Measurements from ENCODE around the gene FBLN1.
A peak's percentile ranks its signal among the peaks of the same experiment; 100 is the strongest.

Gene FBLN1

DNA sequence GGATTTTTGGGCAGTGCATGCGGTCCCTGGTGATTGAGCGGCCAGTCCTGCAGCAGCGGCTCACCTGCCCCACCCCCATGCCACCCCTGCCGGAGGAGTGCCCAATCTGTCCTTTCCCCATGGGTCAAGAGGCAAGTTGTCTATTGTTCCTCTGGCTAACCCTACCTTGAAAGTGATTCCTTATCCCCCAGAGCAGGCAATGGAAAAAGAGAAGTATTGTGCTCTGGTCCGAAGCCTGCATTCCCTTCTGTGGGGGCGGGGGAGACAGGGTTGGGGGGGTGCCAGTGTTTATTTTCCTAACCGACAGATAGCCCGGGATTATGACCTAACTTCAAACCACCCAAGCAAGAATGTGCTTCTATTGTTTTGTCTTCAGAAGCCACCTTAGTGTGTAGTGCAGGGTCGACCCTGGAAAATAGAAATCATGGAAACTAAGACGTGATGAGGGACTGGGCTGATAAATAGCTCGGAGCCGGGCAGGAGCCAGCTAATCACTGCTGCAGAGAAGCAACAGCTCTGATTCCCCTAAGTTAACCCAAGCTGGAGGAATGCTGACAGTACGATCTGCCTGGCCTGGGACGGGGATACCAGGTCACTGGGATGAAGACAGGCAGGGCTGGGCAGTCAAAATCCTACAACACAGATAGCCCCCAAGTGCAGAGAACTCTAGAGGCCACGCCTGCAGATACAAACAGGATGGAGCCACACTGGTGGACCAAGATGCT is 130.3 kb downstream of the FBLN1 start:
- DNase-seq: peak in 1 of 56 donors; percentile 1

DNA sequence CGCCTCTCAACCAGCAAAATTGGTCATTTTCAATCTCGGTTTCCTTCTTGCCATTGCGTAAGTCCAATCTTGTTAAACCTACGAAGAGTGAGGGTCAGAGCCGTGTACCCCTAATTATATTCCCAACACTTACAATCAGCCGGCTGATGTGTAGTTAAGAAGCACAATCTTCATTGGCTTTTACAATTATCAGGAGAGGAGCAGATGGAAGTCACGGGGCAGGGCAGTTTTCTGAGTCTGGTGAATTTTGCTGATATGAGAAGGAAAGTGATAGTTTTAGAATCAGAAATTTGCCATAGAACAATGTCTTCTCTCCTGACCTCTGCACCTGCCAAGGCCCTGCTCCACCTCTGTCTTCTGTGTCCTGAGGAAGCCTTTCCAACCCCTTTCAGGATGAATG is 134.0 kb downstream of the FBLN1 start:
- no peak for DNase-seq

DNA sequence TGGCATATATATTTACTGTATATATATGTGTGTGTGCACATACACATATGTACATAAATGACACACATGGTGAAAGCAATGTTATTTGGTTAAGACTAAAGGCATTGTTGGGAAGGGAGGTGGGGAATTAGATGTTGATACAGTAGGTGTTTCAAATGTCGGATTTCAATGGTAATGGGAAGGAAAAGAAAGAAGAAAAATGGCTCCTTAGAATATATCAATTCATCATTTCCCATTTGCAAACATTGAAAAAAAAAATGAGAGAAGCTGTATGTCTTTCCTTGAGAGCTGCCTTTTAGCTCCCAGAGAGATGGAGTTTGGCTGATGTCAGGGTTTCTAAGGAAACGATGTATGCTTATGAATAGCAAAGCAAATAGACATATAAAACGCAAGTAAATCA is 135.5 kb downstream of the FBLN1 start:
- no peak for DNase-seq

DNA sequence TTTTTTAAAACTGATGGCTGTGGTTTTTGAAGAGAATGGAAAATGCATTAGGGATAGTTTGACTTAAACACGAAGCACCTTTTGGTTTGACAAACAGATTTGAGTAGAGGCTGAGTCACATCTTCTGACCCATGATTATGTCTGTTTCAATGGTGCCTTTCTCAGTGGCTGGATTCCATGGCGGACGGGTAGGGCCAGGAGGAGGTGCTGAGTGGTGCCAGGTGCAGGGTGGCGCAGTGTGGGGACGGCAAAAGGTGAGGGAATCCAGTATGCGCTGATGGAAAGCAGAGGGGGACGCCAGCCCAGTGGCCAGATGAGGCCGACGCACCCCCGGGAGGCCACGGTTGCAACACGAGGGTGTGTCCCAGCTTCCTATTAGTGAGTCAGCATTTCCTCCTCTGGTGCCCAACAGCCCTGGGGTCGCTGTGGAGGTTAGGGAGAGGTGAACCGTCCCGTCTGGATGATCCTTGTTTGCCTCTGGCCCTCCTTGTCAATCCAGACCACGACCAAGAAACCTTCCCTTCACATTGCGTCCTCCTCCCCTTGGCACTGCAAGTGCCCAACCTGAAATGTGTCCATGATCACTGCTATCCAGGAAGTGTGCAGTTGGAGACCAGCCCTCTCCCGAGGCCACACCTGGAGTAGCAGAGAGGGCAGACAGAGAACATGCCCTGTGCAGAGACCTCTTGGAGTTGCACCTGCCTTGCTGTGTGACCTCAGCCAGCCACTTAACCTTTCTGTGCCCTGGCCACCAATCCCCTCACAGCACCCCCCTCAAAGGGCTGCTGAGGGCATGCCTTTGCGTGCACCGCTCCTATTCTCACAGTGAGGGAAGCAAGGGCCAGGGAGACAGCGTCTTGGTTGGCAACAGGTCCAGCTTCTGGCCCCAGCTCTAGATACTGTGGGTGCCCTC is 136.4 kb downstream of the FBLN1 start:
- no peak for DNase-seq

DNA sequence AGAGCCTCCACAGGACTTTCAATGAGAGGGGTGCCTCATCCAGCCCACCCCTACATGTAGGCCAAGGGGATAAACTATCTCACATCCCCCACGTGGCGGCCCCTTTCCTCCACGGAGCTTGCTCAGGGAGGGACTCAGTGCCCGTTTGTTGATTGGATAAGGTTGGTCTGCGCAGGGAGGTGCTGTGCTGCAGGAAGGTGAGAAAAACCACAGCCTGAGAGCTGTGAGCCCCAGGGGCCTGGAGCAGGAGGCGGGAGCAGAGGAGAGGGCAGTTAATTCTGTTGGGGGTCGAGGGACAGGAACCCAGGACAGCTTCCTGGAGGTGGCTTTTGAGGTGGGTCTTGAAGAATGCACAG is 137.0 kb downstream of the FBLN1 start:
- DNase-seq: no peak

DNA sequence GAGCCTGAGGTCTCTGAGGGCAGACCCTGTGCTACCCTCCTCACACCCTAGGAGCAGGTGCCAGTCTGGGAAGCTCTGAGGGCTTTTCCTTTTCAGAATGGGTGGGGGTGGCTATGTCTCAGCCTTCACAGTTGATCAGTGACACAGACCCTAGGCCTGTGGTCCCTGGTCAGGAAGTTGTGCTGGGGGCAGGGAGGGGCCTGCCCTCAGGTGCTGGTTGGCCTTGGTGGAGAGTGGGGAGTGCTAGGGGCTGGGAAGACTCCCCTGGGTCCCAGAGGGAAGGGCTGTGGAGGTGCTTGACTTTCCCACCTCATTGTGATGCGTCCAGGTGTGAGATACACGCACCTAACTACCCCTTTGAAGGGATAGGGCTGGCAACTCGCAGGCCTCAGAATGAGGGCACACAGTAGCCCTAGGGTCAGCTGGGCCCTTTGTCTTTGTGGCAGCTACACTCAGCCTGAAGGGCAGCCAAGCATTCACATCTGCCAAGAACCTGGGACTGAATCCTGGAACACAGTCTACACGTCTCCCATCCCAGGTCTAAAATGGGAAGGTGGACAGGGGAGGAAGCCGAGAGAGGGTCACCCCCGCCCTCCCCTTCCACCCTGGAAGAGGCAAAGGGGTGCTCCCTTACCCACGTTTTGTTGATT is 137.7 kb downstream of the FBLN1 start:
- no peak for DNase-seq

DNA sequence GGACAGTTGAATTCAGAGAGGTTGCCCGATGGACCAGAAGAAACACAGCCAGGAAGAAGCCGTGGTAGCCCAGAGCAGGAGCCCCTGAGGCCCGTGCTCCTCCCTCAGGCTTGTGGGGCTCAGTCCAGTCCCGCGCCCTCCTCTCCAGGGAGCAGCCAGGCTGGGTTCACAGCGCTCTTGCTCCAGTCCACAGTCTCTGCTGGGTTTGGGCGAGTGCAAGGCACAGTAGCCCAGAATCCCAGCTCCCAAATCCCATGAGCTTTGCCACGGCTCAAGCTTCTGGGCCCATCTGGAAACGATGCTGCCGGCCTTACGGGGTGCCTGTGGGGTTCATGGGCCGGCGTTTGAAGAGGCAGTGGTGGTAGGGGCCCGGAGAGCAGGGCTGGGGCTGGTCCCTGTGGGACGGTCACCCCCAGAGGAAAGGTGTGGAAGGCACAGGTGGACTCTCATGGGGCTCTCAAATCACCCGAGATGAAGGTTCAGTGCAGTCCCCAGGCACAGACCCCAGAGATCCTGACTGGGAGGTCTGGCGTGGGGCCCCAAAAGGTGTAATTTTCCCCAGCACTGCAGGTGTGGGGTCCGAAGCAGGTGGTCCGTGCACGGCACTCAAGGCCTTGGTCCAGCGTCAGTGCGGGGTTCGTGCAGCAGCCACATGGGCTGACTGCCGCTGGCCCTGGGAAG is 138.4 kb downstream of the FBLN1 start:
- DNase-seq: no peak

DNA sequence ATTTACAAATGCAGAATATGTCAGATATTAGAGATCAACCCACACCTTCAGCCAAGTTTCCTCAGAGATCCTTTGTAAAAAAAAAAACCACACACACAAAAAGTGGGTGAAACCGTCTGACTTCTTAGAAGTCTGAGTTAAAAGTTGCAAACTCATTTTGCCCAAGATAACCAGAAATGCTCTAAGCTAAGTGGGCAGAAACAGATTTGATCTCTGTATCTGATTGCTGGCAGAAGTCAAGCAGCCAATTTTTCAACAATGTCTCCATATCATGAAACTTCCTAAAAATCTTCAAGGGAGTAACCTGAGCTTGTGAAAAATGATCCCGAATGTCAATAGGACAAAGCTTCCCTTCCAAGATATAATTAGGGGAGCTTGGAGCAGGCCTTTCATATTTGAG is 140.3 kb downstream of the FBLN1 start:
- no peak for DNase-seq

DNA sequence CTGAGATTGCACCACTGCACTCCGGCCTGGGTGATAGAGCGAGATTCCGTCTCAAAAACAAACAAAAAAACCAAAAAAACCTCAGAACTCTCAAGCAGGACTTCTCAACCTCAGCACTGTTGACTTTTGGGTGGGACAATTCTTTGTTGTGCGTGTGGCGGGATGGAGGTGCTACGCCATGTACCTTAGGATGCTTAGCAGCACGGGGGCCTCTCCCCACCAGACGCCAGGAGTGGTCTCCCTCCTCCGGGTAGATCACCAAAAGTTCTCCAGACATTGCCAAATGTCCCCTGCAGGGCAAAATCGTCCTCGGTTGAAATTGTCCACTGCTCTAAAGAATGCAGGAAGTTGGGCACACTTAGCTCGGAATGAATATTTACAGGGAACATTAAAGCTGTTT is 142.0 kb downstream of the FBLN1 start:
- no peak for DNase-seq

DNA sequence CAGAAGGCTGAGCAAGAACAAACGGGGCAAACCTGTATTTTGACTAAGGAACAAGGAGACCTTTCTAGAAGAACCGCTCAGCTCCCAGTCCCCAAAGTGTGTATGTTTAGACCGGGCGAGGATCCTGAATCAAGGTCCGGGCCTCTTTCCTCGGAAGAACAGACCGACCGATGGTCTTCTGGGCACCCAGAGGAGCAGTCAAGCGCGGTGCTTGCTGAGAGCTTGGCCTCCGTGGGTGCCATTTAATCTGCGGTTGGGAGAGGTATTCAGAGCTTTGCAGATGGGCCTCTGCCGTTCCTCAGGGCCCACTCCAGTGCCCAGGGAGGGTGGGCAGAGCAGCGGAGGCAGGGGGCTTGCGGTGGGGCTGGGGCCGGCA is 142.5 kb downstream of the FBLN1 start:
- no peak for DNase-seq

DNA sequence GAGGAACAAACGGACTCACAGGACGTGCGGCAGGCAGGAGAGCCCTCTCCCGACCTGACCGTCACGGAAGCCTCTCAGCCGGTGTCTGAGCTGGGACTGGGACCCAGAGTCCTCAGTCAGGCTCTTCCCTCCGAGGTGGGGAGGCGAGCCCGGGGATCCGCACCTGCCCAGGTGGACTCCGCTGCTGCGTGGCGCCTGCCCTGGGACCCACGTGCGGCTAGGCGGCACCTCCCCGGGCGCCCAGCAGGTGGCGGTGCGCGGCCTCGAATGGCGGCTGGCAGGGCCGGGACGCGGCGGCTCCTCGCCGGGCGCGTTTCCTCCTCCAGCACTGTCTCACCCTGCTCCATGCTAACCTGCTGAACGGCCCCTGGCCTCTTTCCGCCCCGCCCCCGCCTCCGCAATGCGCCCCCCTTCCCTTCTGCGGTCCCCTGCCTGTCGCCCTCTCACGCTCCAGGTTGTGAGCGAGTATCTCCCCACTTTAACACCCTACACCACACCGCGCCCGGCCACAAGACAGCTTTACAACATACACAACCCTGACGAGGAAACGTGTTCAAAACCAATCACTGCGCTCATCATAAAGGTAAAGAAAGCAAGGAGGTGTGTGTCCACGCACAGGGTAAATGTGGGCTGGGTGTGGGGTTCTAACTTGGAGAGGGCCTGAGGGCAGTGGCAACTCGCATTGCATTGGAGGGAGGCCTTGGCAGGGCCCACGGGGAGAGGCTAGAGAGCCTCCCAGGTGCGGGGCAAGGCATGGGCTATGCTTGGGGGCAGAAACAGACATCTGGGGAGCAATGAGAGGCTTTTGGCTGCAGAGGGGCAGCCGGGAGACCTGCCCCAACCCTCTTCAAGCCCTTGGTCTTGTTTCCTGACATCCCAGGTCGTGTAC is 143.1 kb downstream of the FBLN1 start:
- DNase-seq: peak in 41 of 56 donors; percentile 6 to 70 (median 31)

DNA sequence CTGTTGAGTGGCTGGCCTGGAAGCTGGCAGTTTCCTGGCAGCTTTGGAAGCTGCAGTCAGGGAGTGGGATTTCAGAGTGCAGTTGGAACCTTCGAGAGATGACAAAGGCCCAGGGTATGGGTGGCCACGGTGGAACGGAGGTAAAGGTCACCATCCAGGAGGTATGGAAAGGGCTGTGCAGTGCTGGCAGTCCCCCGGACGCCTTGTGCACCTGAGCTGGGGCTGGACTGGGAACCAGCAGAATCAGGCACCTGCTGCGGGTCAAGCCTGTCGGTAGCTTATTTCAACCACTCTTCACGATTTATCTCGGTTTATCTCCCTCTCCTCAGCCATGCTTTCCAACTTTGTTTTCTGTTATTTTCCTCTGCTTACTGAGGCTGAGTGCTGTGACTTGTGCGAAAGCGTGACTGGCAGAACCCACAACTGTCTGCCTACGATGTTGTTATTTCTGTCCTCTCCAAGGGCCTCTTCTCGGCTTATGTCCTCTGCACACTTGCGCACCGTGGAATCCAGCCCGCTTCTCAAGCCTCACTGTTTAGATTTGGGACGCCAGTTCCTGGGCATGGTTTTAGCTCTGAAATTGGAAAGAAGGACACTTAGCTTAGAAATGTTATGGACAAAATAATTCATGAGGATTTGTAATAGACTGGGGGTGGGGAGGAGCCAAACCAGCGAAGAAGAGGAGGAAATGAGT is 145.0 kb downstream of the FBLN1 start:
- DNase-seq: no peak

DNA sequence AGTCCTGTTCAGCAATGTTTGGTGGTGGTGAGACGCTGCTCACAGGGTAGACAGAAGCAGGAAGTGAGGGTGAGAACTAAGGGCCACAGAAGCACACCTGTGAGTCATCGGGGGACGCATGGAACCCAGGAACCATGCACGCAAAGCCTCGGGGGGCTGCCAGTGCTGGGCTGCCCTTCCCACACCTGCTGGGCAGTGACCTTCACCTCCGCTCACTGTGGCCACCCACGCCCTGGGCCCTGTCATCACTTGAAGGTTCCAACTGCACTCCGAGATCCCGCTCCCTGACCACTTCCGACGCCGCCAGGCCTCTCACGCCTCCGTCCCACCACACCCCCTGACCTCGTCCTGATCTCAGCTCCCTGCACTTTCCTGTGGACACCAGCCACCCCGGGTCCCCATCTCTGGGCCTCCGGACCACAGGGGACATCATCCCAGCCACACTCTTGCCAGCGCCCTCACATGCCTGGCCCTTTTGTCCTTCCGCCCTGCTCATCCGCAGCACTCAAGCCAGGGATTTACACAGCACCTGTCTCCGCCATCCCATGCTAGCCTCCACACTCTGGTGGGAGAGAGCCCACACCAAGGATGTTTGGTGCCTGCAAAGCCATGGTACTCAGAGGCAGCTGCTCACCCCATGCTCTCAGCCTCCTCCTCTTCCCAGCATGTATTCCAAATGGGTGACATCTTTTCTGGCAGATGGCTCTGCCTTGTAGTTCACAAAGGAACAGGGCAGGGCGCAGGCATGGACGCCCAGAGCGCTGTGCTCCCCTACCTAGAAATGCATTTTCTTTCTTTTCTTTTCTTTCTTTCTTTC is 145.8 kb downstream of the FBLN1 start:
- no peak for DNase-seq

DNA sequence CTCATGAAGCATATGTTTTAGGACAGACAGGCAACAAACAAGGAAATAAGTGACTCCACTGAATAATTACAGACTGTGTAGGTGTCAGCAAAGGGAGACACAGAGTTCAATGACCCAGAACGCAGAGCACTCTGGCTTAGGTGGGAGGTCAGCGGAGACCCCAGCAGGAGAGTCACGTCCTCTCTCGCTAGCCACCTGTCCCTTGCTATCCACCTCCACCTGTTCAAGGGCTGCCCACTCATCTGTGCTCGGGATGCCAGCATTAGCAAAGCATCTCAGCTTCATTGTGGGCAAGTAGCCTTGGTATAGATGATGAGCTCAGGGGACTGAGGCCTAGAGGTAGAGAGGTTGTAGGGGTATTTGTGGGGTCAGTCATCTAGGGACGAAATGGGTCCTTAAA is 147.1 kb downstream of the FBLN1 start:
- DNase-seq: no peak

DNA sequence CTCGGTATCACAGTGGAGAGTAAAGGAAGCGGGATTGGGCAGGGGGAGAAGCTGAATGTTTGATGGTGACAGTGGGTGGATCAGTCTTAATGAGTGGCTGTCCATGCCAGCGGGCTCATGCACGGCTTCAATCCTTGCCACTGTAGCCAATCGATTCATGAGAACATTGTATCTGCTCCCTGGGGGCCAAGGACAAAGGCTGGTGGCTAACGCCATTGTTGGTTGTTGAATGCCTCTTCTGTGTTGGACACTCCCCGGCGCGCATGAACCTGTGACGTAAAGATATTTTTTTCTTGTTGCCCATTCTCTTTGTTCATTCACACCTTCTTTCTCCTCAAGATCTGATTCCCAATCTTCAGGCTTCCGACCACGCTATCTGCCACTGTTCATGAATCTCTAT is 148.0 kb downstream of the FBLN1 start:
- DNase-seq: no peak

Data from nucleus accumbens (tissue), 56 donors.